Fibroblast of villous mesenchyme (primary cell): ENCODE measurements around the gene EXOSC10. TPM values are rescaled to one million over a fixed set of nuclear protein-coding genes. Genes with fewer than 3 reads are reported as not detected.
"Not testable (repeated sequence)": the region's sequence is repeated elsewhere in the genome, so short reads cannot be mapped to it uniquely, and the experiment has no call there.

Experiments
- DNase-seq: peaks from one replicate; pipeline ENCODE4 v3.0.0-alpha.2; 2010; ENCODE audit warnings: low read depth
- H3K4me3 ChIP-seq: 2 replicates; pipeline ENCODE4 v1.5.1; 2011; ENCODE audit warnings: low read depth, mild to moderate bottlenecking, low read length
- CTCF ChIP-seq: IDR thresholded peaks from 2 replicates; pipeline ENCODE4 v1.5.1; 2012; ENCODE audit warnings: low read depth, mild to moderate bottlenecking, low read length; ENCODE audit not compliant: insufficient read depth
- total RNA-seq: library from RNA; depleted of rRNA; stranded (reverse); fragments of >200 nt; gene quantifications from 2 replicates; pipeline ENCODE4 v1.2.3, GENCODE V29; 2012

EXOSC10 gene
- total RNA-seq, 1 donor = 60.5 TPM

DNA sequence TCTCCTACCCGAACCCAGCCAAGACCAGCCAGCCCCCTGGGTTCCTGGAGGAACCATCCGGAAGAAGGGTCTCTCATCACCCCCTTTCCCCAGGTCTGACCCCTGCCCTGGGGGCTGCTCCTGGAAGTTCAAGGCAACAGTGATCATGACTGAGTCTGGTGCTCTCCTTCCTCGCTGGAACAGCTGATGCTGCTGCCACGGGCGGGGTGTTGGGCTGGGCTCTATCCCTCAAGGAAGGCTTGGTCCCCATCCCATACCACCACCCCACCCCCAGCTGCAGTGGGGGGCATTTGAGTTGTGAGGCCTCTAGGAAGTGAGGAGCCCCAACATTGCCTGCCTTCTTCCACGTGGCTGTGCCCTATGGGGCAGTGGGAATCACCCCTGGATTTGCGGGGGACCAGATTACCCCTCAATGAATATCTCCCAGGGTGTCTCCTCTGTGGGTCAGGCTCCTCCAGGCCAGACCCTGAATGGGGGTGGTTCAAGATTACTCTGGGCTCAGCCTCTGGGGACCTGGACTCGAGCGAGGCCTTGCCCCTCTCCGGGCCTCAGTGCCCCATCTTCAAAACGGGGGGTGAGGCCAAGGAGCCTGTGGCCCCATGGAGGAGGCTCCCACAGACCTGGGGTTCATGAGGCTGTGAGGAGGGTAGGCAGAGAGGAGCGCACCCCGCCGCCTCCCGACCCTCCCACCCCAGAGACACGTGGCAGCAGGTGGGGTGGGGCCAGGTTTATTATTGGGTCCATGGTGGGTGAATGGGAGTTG is 55.4 kb downstream of the EXOSC10 start:
- DNase-seq = no peak
- TF ChIP-seq CTCF = no peak
- no peak overlapping the region for H3K4me3 ChIP-seq

GRCh38 chr1:11042995-11043874 is 56.4 kb downstream of the EXOSC10 start:
- no peak for TF ChIP-seq CTCF
- no peak for DNase-seq
- H3K4me3 ChIP-seq = no peak overlapping the region

DNA sequence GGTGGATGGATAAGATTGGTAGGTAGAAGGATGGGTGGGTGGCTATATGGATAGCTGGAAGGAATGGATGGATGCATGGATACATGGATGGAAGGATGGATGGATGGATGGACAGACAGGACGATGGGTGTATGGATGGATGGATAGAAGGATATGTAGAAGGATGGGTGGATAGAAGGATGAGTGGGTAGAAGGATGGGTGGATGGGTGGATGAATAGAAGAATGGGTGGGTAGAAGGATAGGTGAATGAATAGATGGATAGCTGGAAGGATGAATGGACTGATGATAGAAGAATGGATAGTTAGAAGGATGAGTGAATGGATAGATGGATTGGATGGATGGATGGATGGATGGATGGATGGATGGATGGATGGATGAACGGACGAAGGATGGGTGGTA is 57.6 kb downstream of the EXOSC10 start:
- TF ChIP-seq CTCF = no peak
- no peak overlapping the region for H3K4me3 ChIP-seq
- no peak for DNase-seq

DNA sequence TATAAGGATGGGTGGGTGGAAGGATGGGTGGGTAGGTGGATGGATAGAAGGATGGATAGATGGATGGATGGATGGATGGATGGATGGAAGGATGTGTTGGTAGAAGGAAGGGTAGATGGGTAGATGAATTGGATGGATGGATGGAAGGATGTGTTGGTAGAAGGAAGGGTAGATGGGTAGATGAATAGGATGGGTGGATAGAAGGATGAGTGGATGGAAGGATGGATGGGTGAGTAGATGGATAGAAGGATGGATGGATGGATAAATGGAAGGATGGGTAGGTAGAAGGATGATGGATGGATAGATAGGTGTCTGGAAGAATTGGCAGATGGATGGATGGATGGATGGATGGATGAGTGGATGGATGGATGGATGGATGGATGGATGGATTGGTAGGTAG is 58.6 kb downstream of the EXOSC10 start:
- no peak for TF ChIP-seq CTCF
- DNase-seq = no peak
- no peak overlapping the region for H3K4me3 ChIP-seq

DNA sequence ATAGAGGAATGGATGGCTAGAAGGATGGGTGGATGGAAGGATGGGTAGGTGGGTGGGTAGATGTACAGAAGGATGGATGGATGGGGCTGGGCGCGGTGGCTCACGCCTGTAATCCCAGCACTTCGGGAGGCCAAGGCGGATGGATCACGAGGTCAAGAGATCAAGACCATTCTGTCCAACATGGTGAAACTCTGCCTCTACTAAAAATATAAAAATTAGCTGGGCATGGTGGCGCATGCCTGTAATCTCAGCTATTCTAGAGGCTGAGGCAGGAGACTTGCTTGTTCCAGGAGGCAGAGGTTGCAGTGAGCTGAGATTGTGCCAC is 59.6 kb downstream of the EXOSC10 start:
- DNase-seq, H3K4me3 ChIP-seq: not testable (repeated sequence)

- TF ChIP-seq CTCF = no peak
- H3K4me3 ChIP-seq = no peak overlapping the region
- DNase-seq = no peak
Observed at GRCh38 chr1:11039351-11040104, 60.1 kb downstream of the EXOSC10 start.

GRCh38 chr1:11037740-11038182 is 61.9 kb downstream of the EXOSC10 start:
- no peak overlapping the region for H3K4me3 ChIP-seq
- DNase-seq = peak; percentile 86
- peak; percentile 98 for TF ChIP-seq CTCF

- DNase-seq, H3K4me3 ChIP-seq: not testable (repeated sequence)
Observed at GRCh38 chr1:11037019-11037739, 62.5 kb downstream of the EXOSC10 start.
